Measurements from ENCODE around the gene SLC35B1. TPM values are rescaled to one million over a fixed set of nuclear protein-coding genes. Genes with fewer than 3 reads are reported as not detected.

Gene SLC35B1
- total RNA-seq, result 39.9 and 45.5 TPM in 2 replicates

DNA sequence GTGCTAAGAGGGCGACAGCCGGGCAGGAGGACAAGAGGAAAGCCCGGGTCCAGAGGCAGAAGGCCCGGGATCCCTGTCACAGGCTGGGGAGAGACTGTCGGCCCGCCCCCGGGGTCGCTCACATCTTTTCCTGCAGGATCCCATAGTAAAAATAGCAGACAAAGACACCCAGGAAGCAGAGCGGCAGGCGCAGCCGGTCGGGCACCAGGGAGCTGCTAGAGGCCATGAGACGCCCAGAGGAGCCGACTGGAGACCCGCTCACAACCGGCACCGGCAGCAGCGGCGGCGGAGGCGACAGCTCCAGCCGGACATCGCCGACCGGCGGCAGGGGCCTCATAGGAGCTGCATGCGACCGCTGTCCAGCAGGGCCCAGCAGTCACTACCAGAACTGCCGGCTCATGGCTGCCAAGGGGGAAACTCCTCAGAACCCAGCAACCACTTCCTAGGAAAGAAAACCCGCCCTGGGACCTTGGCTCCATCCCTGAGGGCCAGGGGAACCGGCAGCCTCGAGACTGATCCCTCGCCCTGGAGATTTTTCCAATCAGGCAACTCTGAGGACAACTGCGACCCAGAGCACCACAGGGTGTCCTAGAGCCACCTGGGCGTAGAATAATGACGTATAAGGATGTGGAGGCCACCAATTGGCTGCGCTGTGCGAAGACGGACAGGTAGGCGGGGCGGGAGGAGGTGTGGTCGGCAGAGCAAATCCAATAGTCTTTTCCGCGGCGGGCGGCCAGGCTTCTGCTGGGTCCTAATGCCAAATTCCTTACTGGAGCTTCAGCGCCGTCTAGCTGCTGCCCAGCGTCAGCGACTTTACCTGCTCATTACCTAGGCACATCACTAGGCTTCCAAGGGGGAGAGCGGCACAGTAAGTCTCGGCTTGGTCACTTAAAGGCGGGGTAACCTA, at the start of gene SLC35B1:
TSS of gene SLC35B1 (minus strand) at position 357 of the 907 bp plus-strand sequence. CDS start at position 226, 131 bp downstream.

GRCh38 chr17:49677933-49678847, 29.6 kb downstream of the SLC35B1 start, which contains the start of gene SPOP:
TSS of gene SPOP (minus strand) at chr17:49678097. CDS start at chr17:49622810, 55,287 bp downstream.

Other genes with a start within 250 kb of the SLC35B1 start
- gene NGFR, start 212.7 kb downstream of the SLC35B1 start, total RNA-seq, result 0.44 and 3.3 TPM in 2 replicates
- 0.15 and 0.50 TPM in 2 replicates for gene NXPH3, start 132.1 kb downstream of the SLC35B1 start, total RNA-seq
- 73.2 and 129 TPM in 2 replicates for gene SPOP, start 29.9 kb downstream of the SLC35B1 start, total RNA-seq
- gene FAM117A, start 56.2 kb upstream of the SLC35B1 start, total RNA-seq, result 3.5 and 4.6 TPM in 2 replicates
- gene KAT7, start 80.7 kb upstream of the SLC35B1 start, total RNA-seq, result 40.2 and 54.1 TPM in 2 replicates
- gene TAC4, start 140.1 kb upstream of the SLC35B1 start, total RNA-seq, result not detected in 2 replicates